ENCODE measurements around the gene PLAC1.
A peak's percentile ranks its signal among the peaks of the same experiment; 100 is the strongest.

The PLAC1 gene

DNA sequence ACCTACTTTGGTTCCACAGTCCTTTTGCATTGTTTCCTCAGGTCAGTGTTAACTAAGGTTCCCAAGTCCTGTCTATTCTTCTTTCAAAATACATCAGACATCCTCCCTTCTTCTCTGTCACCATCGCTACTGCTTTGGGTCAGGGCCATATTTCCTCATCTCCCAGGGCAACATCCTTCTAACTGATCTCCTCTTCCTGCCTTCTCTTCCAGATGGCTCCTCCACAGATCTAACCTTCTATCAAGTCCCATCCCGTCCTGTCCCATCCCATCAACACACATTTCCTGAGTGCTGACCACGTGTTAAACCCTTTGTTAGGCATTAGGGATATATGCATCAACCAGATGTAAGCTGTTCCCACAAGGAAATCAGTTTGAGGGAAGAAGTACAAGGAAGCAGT, 25.9 kb downstream of the PLAC1 start:
- ChIA-PET POLR2A (interaction anchor here (0.9 kb wide), 1 partner anchor 81 kb away, joined by 3 read pairs; no protein-coding TSS in a partner anchor), CTCF (no interaction called here)
- TF ChIP-seq, protein P1, sequence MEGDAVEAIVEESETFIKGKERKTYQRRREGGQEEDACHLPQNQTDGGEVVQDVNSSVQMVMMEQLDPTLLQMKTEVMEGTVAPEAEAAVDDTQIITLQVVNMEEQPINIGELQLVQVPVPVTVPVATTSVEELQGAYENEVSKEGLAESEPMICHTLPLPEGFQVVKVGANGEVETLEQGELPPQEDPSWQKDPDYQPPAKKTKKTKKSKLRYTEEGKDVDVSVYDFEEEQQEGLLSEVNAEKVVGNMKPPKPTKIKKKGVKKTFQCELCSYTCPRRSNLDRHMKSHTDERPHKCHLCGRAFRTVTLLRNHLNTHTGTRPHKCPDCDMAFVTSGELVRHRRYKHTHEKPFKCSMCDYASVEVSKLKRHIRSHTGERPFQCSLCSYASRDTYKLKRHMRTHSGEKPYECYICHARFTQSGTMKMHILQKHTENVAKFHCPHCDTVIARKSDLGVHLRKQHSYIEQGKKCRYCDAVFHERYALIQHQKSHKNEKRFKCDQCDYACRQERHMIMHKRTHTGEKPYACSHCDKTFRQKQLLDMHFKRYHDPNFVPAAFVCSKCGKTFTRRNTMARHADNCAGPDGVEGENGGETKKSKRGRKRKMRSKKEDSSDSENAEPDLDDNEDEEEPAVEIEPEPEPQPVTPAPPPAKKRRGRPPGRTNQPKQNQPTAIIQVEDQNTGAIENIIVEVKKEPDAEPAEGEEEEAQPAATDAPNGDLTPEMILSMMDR (IDR thresholded peaks at IDR 0.05; ENCODE audit: insufficient read depth, low read length, missing control alignments) = no peak

DNA sequence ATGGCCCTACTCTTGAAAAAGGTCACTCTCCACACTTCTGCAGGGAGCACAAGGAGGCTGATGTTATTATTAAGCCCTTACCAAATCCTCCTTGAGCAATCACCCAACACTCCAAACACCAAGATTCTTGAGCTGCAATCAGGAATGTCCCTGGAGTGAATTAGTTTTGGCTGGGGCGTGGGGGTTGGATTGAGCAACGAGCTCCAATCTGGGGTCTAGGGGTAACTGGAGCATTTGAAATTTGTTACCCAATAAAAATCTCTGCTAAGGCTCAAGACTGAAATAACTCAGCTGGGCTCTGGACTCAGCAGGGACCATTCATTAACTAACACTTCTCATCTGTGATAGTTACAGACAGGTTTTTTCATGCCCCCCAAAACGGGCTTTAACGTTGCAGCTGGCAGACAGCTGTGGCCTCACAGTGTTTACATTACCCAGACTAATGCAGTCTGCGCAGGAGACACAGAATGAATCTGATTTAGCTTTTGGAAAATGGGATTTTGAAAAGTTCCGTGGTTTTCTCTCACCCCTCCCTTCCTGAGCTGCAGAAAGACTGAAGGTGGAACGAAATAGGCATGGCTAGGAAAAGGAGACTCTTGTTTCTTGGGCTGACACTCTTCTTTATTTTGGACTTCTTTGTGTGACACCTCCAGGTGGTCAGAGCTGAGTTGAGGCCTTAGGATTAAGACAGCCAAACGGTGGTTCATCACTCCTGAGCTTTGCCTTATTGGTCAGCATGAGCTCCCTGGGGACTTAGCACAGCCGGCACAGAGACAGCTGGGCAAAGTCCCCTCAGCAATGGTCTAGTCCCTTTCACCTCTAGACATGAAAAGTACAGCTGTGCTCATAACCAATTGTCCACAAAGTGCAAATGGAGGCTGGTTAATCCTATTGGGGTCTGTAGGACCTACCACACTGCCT, 26.6 kb downstream of the PLAC1 start:
- POLR2A ChIA-PET = interaction anchor here (0.9 kb wide), 1 partner anchor 80 kb away, joined by 3 read pairs; no protein-coding TSS in a partner anchor
- peak; percentile 37 for DNase-seq (ENCODE audit: low read depth, low spot score)
- no peak overlapping the region for H3K4me3 ChIP-seq (ENCODE audit: low read depth, low read length)
- CTCF ChIA-PET = no interaction called here
- TF ChIP-seq, protein P1 (IDR thresholded peaks at IDR 0.05; ENCODE audit: insufficient read depth, low read length, missing control alignments) = no peak

More for the DNA sequence above, 25.9 kb downstream of the PLAC1 start:
- no peak overlapping the region for H3K4me3 ChIP-seq (ENCODE audit: low read depth, low read length)
- no peak for DNase-seq (ENCODE audit: low read depth, low spot score)

DNA sequence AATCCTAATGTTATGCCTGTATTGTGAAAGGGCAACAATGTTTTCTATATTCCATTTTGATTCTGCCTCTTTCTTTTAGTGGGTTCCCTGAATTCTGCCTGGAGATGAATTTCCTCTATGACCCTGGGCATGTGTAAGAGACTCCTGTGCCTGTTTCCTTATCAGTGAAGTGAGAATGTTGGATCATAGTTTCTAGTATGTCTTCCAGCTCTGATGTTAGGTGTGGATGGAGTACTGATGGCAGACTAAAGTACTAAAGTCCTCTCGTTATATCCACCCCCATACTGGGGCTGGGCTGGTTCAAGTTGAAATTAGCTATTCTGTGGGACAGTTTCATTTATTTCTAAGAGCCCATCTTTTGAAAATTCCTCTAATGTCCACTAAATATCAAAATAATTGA, 29.6 kb downstream of the PLAC1 start:
- ChIA-PET CTCF (interaction anchor here (1.1 kb wide), 1 partner anchor 29 kb away, joined by 3 read pairs; no protein-coding TSS in a partner anchor), POLR2A (no interaction called here)
- H3K4me3 ChIP-seq (ENCODE audit: low read depth, low read length) = no peak overlapping the region
- DNase-seq (ENCODE audit: low read depth, low spot score) = no peak
- TF ChIP-seq, protein P1 (IDR thresholded peaks at IDR 0.05; ENCODE audit: insufficient read depth, low read length, missing control alignments) = no peak

DNA sequence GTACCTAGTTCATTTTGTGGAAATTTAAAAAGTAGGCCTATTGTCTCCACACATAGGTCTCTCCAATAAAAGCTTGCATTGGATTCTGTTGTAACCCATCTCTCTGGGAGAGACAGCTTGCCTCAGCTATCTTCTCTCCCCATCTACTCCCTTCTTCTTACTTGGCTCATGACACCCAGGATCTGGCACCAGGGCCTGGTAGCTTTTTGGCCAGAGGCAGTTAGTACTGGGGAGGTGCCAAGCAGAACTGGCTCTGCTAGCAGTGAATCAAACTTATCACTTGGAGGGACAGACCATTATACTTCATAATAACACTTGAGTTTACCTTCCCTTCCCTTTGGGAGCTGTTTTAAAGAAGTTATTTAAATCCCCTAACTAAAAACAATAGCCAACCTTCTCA, 31.8 kb downstream of the PLAC1 start:
- CTCF ChIA-PET = no interaction called here
- no peak overlapping the region for H3K4me3 ChIP-seq (ENCODE audit: low read depth, low read length)
- DNase-seq (ENCODE audit: low read depth, low spot score) = no peak
- TF ChIP-seq, protein P1 (IDR thresholded peaks at IDR 0.05; ENCODE audit: insufficient read depth, low read length, missing control alignments) = no peak
- POLR2A ChIA-PET = no interaction called here

DNA sequence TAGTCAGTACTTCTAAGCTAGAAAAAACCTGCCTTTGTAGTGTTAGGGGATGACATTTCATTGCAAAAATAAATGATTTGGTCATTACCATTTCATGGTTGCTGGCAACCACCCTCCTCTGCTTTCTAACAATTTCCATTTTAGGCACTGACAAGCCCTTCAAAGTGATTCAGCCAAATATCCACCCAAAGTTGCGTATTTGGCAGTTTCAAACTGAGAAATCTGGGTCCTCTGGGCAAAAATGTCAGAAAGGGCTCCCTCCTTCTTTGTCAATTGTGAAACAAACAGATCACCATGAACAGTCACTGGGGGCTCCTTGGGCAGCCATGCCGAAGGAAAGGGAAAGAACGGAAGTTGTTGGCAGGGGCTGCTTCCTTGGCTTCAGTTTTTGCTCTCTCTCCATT, 33.0 kb downstream of the PLAC1 start:
- ChIA-PET CTCF (interaction anchor here (1.3 kb wide), 2 partner anchors 8 to 60 kb away, joined by 3 to 5 read pairs; no protein-coding TSS in a partner anchor), POLR2A (interaction anchor here (0.9 to 2.8 kb wide), 2 partner anchors 22 to 45 kb away, joined by 3 to 13 read pairs; no protein-coding TSS in a partner anchor)
- TF ChIP-seq, protein P1 (IDR thresholded peaks at IDR 0.05; ENCODE audit: insufficient read depth, low read length, missing control alignments) = no peak
- DNase-seq (ENCODE audit: low read depth, low spot score) = no peak
- no peak overlapping the region for H3K4me3 ChIP-seq (ENCODE audit: low read depth, low read length)

DNA sequence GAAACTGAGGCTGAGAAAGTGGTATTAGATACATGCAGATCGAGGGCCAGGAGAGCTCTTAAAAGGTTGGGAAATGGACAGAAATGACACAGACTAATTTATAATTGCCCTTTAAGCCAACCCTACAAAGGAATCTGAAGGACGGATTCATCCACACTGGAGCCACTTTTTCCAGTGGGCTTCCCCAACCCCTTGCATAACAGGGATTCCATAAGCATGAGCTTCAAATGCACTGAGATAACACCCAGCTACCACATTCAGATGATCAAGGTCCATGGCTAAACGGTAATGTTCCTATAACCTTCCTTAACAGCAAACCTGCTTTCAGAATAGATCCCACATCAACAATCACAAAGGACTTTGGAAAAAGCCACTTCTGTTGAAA, 34.2 kb downstream of the PLAC1 start:
- CTCF ChIA-PET = interaction anchor here (0.9 to 1.3 kb wide), 4 partner anchors 9 to 159 kb away, joined by 3 to 5 read pairs (median 3); no protein-coding TSS in a partner anchor

More for the DNA sequence above, 34.2 kb downstream of the PLAC1 start:
- POLR2A ChIA-PET = interaction anchor here (2.8 kb wide), 1 partner anchor 20 kb away, joined by 13 read pairs; no protein-coding TSS in a partner anchor
- no peak for DNase-seq (ENCODE audit: low read depth, low spot score)
- TF ChIP-seq, protein P1 (IDR thresholded peaks at IDR 0.05; ENCODE audit: insufficient read depth, low read length, missing control alignments) = no peak
- H3K4me3 ChIP-seq (ENCODE audit: low read depth, low read length) = no peak overlapping the region

All from AG04449 (cell line).